Trophoblast cell (in vitro differentiated cells and primary cell): ENCODE measurements around the gene PRKCB.
"Not testable (repeated sequence)": the region's sequence is repeated elsewhere in the genome, so short reads cannot be mapped to it uniquely, and the experiment has no call there.

Source experiments
- DNase-seq, 2 donors: peaks; one replicate each; pipeline ENCODE4 v3.0.0-alpha.2; 2016
- H2AFZ ChIP-seq: 2 replicates; pipeline ENCODE4 v1.6.1; 2013; ENCODE audit warnings: low read length, moderate library complexity, mild to moderate bottlenecking; ENCODE audit not compliant: insufficient read depth, poor library complexity
- H2AK5ac ChIP-seq: 2 replicates; pipeline ENCODE4 v1.6.1; 2013; ENCODE audit warnings: mild to moderate bottlenecking, low read length
- H2BK120ac ChIP-seq: 2 replicates; pipeline ENCODE4 v1.6.1; 2013; ENCODE audit warnings: low read length, mild to moderate bottlenecking, moderate library complexity; ENCODE audit not compliant: insufficient read depth, poor library complexity
- H2BK12ac ChIP-seq: 2 replicates; pipeline ENCODE4 v1.6.1; 2013; ENCODE audit warnings: mild to moderate bottlenecking, low read length, moderate library complexity
- H2BK5ac ChIP-seq: 2 replicates; pipeline ENCODE4 v1.6.1; 2013; ENCODE audit warnings: low read length, low read depth, moderate library complexity, mild to moderate bottlenecking; ENCODE audit not compliant: poor library complexity
- H3K14ac ChIP-seq: 2 replicates; pipeline ENCODE4 v1.6.1; 2013; ENCODE audit warnings: mild to moderate bottlenecking, low read length
- H3K18ac ChIP-seq: 2 replicates; pipeline ENCODE4 v1.6.1; 2013; ENCODE audit warnings: mild to moderate bottlenecking, low read length
- H3K23ac ChIP-seq: 2 replicates; pipeline ENCODE4 v1.6.1; 2013; ENCODE audit warnings: low read length
- H3K27ac ChIP-seq: 2 replicates; pipeline ENCODE4 v1.5.1; 2013; ENCODE audit warnings: low read depth, mild to moderate bottlenecking, inconsistent platforms, low read length, moderate library complexity
- H3K27me3 ChIP-seq: 2 replicates; pipeline ENCODE4 v1.6.1; 2013; ENCODE audit warnings: inconsistent platforms, mild to moderate bottlenecking, low read length, moderate library complexity; ENCODE audit not compliant: insufficient read depth
- H3K36me3 ChIP-seq, 2 experiments: 1 replicate in 1 of 2; 2 replicates in 1 of 2; pipeline ENCODE4 v1.6.1; 2013; ENCODE audit warnings: low read length in 2 of 2, mild to moderate bottlenecking in 2 of 2, moderate library complexity in 1 of 2; ENCODE audit not compliant: insufficient read depth in 2 of 2, control insufficient read depth in 1 of 2
- H3K4ac ChIP-seq: 2 replicates; pipeline ENCODE4 v1.6.1; 2013; ENCODE audit warnings: low read depth, mild to moderate bottlenecking, low read length, moderate library complexity
- H3K4me1 ChIP-seq, 2 experiments: 1 replicate in 1 of 2; 2 replicates in 1 of 2; pipeline ENCODE4 v1.6.1; 2013; ENCODE audit warnings: low read length in 2 of 2, mild to moderate bottlenecking in 2 of 2, moderate library complexity in 1 of 2; ENCODE audit not compliant: insufficient read depth in 2 of 2, control insufficient read depth in 1 of 2
- H3K4me2 ChIP-seq: 2 replicates; pipeline ENCODE4 v1.6.1; 2013; ENCODE audit warnings: inconsistent platforms, mild to moderate bottlenecking, low read length, moderate library complexity
- H3K4me3 ChIP-seq: 2 replicates; pipeline ENCODE4 v1.5.1; 2013; ENCODE audit warnings: mild to moderate bottlenecking, low read depth, low read length, inconsistent platforms
- H3K79me1 ChIP-seq: one replicate; pipeline ENCODE4 v1.6.1; 2013; ENCODE audit warnings: low read length
- H3K79me2 ChIP-seq: 2 replicates; pipeline ENCODE4 v1.6.1; 2013; ENCODE audit warnings: low read length, mild to moderate bottlenecking; ENCODE audit not compliant: control insufficient read depth, insufficient read depth, poor library complexity
- H3K9ac ChIP-seq: 2 replicates; pipeline ENCODE4 v1.6.1; 2013; ENCODE audit warnings: mild to moderate bottlenecking, low read length
- H3K9me3 ChIP-seq: 2 replicates; pipeline ENCODE4 v1.6.1; 2013; ENCODE audit warnings: low read depth, mild to moderate bottlenecking, control low read depth, inconsistent platforms, low read length; ENCODE audit not compliant: insufficient read depth
- H4K12ac ChIP-seq: 2 replicates; pipeline ENCODE4 v1.6.1; 2013; ENCODE audit warnings: low read depth, mild to moderate bottlenecking, low read length, moderate library complexity
- H4K8ac ChIP-seq: 2 replicates; pipeline ENCODE4 v1.6.1; 2013; ENCODE audit warnings: low read depth, mild to moderate bottlenecking, low read length, moderate library complexity
- H4K91ac ChIP-seq: one replicate; pipeline ENCODE4 v1.6.1; 2013; ENCODE audit warnings: low read depth, mild to moderate bottlenecking, low read length, moderate library complexity
- whole genome bisulfite sequencing: extraction: QIAGEN DNeasy Blood & Tissue Kit; methylation state at CpG from one replicate; pipeline ENCODE4 v1.1.7; 2013; ENCODE audit warnings: missing lambda C conversion rate; ENCODE audit not compliant: insufficient read length, insufficient coverage; ENCODE audit errors: extremely low coverage; 5-methylcytosine and 5-hydroxymethylcytosine counted together

Gene PRKCB

GRCh38 chr16:23933650-23934049 is 97.9 kb downstream of the PRKCB start:
- not testable (repeated sequence) for H3K36me3 ChIP-seq, H3K14ac ChIP-seq, H3K27me3 ChIP-seq, H3K79me2 ChIP-seq, H3K4me2 ChIP-seq, H3K23ac ChIP-seq, H4K8ac ChIP-seq, H3K4me1 ChIP-seq, H3K27ac ChIP-seq, H3K4ac ChIP-seq, H4K12ac ChIP-seq, H2BK5ac ChIP-seq, H2AK5ac ChIP-seq, H2BK12ac ChIP-seq, H3K4me3 ChIP-seq, H3K18ac ChIP-seq, H2BK120ac ChIP-seq, H3K9me3 ChIP-seq, H2AFZ ChIP-seq, H4K91ac ChIP-seq, DNase-seq, H3K9ac ChIP-seq, H3K79me1 ChIP-seq
- WGBS, result 100% methylated on average over 1 of the region's 2 CpGs

- H3K4ac ChIP-seq, result no peak overlapping the region
- WGBS, result no CpG with 5 or more reads among the region's 8 CpGs
Observed at GRCh38 chr16:23934610-23935236, 98.9 kb downstream of the PRKCB start.

GRCh38 chr16:23940111-23940510 is 104.3 kb downstream of the PRKCB start:
- no peak overlapping the region for H3K4ac ChIP-seq
- H4K12ac ChIP-seq, result no peak overlapping the region
- no peak for DNase-seq

More at GRCh38 chr16:23934610-23935236, 98.9 kb downstream of the PRKCB start:
- H2BK12ac ChIP-seq, result no peak overlapping the region
- H2BK5ac ChIP-seq, result no peak overlapping the region
- no peaks in the 10 kb centered on the region for H3K9me3 ChIP-seq
- no peak overlapping the region for H3K4me2 ChIP-seq
- no peak overlapping the region for H2AFZ ChIP-seq
- H3K23ac ChIP-seq, result no peak overlapping the region
- H4K12ac ChIP-seq, result no peak overlapping the region
- no peak overlapping the region for H2AK5ac ChIP-seq
- H3K36me3 ChIP-seq, result no peaks in the 10 kb centered on the region
- no peaks in the 10 kb centered on the region for H3K27me3 ChIP-seq
- no peaks in the 10 kb centered on the region for H3K79me1 ChIP-seq
- no peaks in the 10 kb centered on the region for H3K79me2 ChIP-seq
- no peak overlapping the region for H4K91ac ChIP-seq
- no peak overlapping the region for H3K27ac ChIP-seq
- H3K4me1 ChIP-seq, result no peaks in the 10 kb centered on the region
- no peak overlapping the region for H2BK120ac ChIP-seq
- DNase-seq, result no peak
- no peak overlapping the region for H3K4me3 ChIP-seq
- no peak overlapping the region for H3K18ac ChIP-seq
- H3K14ac ChIP-seq, result no peak overlapping the region
- no peak overlapping the region for H3K9ac ChIP-seq
- H4K8ac ChIP-seq, result no peak overlapping the region

GRCh38 chr16:23941025-23941424 is 105.2 kb downstream of the PRKCB start:
- Histone ChIP-seq H3K4me1 (no peaks in the 10 kb centered on the region), H2BK12ac (no peak overlapping the region), H3K23ac (no peak overlapping the region), H4K91ac (no peak overlapping the region), H2BK5ac (no peak overlapping the region), H3K18ac (no peak overlapping the region), H2BK120ac (no peak overlapping the region), H3K14ac (no peak overlapping the region), H3K27ac (no peak overlapping the region), H3K9me3 (no peaks in the 10 kb centered on the region), H3K4ac (no peak overlapping the region), H3K36me3 (no peaks in the 10 kb centered on the region), H2AK5ac (no peak overlapping the region), H3K9ac (no peak overlapping the region), H3K79me2 (no peaks in the 10 kb centered on the region), H3K79me1 (no peaks in the 10 kb centered on the region), H3K4me2 (no peak overlapping the region), H3K27me3 (no peaks in the 10 kb centered on the region), H4K12ac (no peak overlapping the region), H4K8ac (no peak overlapping the region), H3K4me3 (no peak overlapping the region), H2AFZ (no peak overlapping the region)
- WGBS, result no CpG with 5 or more reads among the region's 1 CpG
- DNase-seq, result no peak

More at GRCh38 chr16:23940111-23940510, 104.3 kb downstream of the PRKCB start:
- Histone ChIP-seq H3K23ac (no peak overlapping the region), H3K79me2 (no peaks in the 10 kb centered on the region), H3K9ac (no peak overlapping the region), H3K14ac (no peak overlapping the region), H3K18ac (no peak overlapping the region), H4K91ac (no peak overlapping the region), H3K27ac (no peak overlapping the region), H3K79me1 (no peaks in the 10 kb centered on the region), H3K27me3 (no peaks in the 10 kb centered on the region), H3K4me3 (no peak overlapping the region), H3K4me2 (no peak overlapping the region), H4K8ac (no peak overlapping the region), H2BK5ac (no peak overlapping the region), H2AFZ (no peak overlapping the region), H2BK12ac (no peak overlapping the region), H3K4me1 (no peaks in the 10 kb centered on the region), H3K9me3 (no peaks in the 10 kb centered on the region), H2AK5ac (no peak overlapping the region), H2BK120ac (no peak overlapping the region), H3K36me3 (no peaks in the 10 kb centered on the region)
